ENCODE data around the gene ECT2.

The ECT2 gene

DNA sequence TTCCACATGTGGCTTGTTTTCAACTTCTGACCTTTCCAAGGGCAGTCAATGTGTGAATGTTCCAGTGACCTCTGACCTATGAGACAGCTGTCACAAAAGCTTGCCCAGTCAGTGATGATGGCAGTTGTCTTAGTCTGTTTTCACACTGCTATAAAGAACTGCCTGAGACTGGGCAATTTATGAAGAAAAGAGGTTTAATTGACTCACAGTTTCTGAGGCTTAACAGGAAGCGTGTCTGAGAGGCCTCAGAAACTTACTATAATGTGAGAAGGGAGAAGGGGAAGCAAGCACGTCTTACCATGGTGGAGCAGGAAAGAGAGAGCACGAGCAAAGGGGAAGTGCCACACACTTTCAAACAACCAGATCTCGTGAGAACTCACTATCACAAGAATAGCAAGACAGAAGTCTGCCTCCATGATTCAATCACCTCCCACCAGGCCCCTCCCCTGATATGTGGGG, 95.6 kb downstream of the ECT2 start:
- no peak for TF ChIP-seq EZH2 (IDR thresholded peaks at IDR 0.05; ENCODE audit: borderline replicate concordance, low read length)
- TF ChIP-seq, protein P1, sequence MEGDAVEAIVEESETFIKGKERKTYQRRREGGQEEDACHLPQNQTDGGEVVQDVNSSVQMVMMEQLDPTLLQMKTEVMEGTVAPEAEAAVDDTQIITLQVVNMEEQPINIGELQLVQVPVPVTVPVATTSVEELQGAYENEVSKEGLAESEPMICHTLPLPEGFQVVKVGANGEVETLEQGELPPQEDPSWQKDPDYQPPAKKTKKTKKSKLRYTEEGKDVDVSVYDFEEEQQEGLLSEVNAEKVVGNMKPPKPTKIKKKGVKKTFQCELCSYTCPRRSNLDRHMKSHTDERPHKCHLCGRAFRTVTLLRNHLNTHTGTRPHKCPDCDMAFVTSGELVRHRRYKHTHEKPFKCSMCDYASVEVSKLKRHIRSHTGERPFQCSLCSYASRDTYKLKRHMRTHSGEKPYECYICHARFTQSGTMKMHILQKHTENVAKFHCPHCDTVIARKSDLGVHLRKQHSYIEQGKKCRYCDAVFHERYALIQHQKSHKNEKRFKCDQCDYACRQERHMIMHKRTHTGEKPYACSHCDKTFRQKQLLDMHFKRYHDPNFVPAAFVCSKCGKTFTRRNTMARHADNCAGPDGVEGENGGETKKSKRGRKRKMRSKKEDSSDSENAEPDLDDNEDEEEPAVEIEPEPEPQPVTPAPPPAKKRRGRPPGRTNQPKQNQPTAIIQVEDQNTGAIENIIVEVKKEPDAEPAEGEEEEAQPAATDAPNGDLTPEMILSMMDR (IDR thresholded peaks at IDR 0.05; ENCODE audit: low read length), result no peak
- Histone ChIP-seq H3K27me3 (ENCODE audit: insufficient read depth, low read length) (no peaks in the 10 kb centered on the region), H3K4me1 (ENCODE audit: insufficient read depth, low read length, severe bottlenecking) (no peaks in the 10 kb centered on the region), H3K4me3 (ENCODE audit: low read depth, low read length, poor library complexity, severe bottlenecking) (no peak overlapping the region), H3K79me2 (ENCODE audit: insufficient read depth, low read length) (no peaks in the 10 kb centered on the region), H2AFZ (ENCODE audit: low read length) (no peak overlapping the region), H3K36me3 (ENCODE audit: insufficient read depth, low read length) (no peaks in the 10 kb centered on the region), H3K9me3 (ENCODE audit: low read length) (no peaks in the 10 kb centered on the region), H3K4me2 (ENCODE audit: low read length) (no peak overlapping the region), H3K9me2 (ENCODE audit: low read depth, low read length) (no peaks in the 10 kb centered on the region), H4K20me1 (ENCODE audit: insufficient read depth, low read length) (no peaks in the 10 kb centered on the region), H3K27ac (ENCODE audit: low read depth, low read length, poor library complexity, severe bottlenecking) (no peak overlapping the region), H3F3A (ENCODE audit: insufficient read depth, low read length) (no peaks in the 10 kb centered on the region), H3K9ac (ENCODE audit: low read length) (no peak overlapping the region)

GRCh38 chr3:172846706-172847105, 96.2 kb downstream of the ECT2 start:
- TF ChIP-seq, protein P1 (IDR thresholded peaks at IDR 0.05; ENCODE audit: low read length), result no peak
- no peak for TF ChIP-seq EZH2 (IDR thresholded peaks at IDR 0.05; ENCODE audit: borderline replicate concordance, low read length)
- Histone ChIP-seq H3K9me2 (ENCODE audit: low read depth, low read length) (no peaks in the 10 kb centered on the region), H3K9me3 (ENCODE audit: low read length) (no peaks in the 10 kb centered on the region), H3K36me3 (ENCODE audit: insufficient read depth, low read length) (no peaks in the 10 kb centered on the region), H3F3A (ENCODE audit: insufficient read depth, low read length) (no peaks in the 10 kb centered on the region), H3K27me3 (ENCODE audit: insufficient read depth, low read length) (no peaks in the 10 kb centered on the region), H3K27ac (ENCODE audit: low read depth, low read length, poor library complexity, severe bottlenecking) (no peak overlapping the region), H3K4me1 (ENCODE audit: insufficient read depth, low read length, severe bottlenecking) (no peaks in the 10 kb centered on the region), H3K4me2 (ENCODE audit: low read length) (no peak overlapping the region), H4K20me1 (ENCODE audit: insufficient read depth, low read length) (no peaks in the 10 kb centered on the region), H3K79me2 (ENCODE audit: insufficient read depth, low read length) (no peaks in the 10 kb centered on the region), H3K9ac (ENCODE audit: low read length) (no peak overlapping the region), H2AFZ (ENCODE audit: low read length) (no peak overlapping the region), H3K4me3 (ENCODE audit: low read depth, low read length, poor library complexity, severe bottlenecking) (no peak overlapping the region)

DNA sequence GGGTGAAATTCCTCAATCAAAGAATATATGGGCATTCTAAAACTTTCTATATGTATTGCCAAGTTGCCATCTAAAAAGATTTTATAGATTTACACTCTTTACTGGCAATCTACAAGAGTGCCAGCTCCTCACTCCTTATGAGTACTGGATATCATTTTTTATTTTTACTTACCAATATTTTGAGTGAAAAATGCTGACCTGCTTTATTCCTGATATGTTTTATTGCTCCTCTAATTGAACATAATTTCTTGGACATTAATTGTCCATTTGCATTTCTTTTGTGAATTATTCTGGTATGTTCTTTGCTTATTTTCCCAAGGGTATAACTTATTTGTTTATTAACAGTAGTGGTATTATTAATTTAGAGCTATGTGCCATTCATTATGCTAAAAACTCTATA, 96.8 kb downstream of the ECT2 start:
- TF ChIP-seq, protein P1 (IDR thresholded peaks at IDR 0.05; ENCODE audit: low read length), result no peak
- no peak for TF ChIP-seq EZH2 (IDR thresholded peaks at IDR 0.05; ENCODE audit: borderline replicate concordance, low read length)
- no peaks in the 10 kb centered on the region for H3K27me3 ChIP-seq (ENCODE audit: insufficient read depth, low read length)
- H3K27ac ChIP-seq (ENCODE audit: low read depth, low read length, poor library complexity, severe bottlenecking), result no peak overlapping the region
- no peaks in the 10 kb centered on the region for H3K9me3 ChIP-seq (ENCODE audit: low read length)
- H3F3A ChIP-seq (ENCODE audit: insufficient read depth, low read length), result no peaks in the 10 kb centered on the region
- no peaks in the 10 kb centered on the region for H4K20me1 ChIP-seq (ENCODE audit: insufficient read depth, low read length)
- no peaks in the 10 kb centered on the region for H3K79me2 ChIP-seq (ENCODE audit: insufficient read depth, low read length)
- H3K36me3 ChIP-seq (ENCODE audit: insufficient read depth, low read length), result no peaks in the 10 kb centered on the region
- H3K9me2 ChIP-seq (ENCODE audit: low read depth, low read length), result no peaks in the 10 kb centered on the region
- no peak overlapping the region for H2AFZ ChIP-seq (ENCODE audit: low read length)
- no peak overlapping the region for H3K9ac ChIP-seq (ENCODE audit: low read length)
- no peak overlapping the region for H3K4me3 ChIP-seq (ENCODE audit: low read depth, low read length, poor library complexity, severe bottlenecking)
- no peaks in the 10 kb centered on the region for H3K4me1 ChIP-seq (ENCODE audit: insufficient read depth, low read length, severe bottlenecking)
- no peak overlapping the region for H3K4me2 ChIP-seq (ENCODE audit: low read length)

Measured in OCI-LY1 (cell line).